HG03520 (cell line): ENCODE measurements around the gene OTC.

ENCODE experiments used
- ATAC-seq: cut with Tn5 transposase; IDR thresholded peaks from one replicate; pipeline ENCODE4 v1.9.1; 2021; ENCODE audit warnings: mild to moderate bottlenecking, moderate library complexity; ENCODE audit not compliant: unreplicated experiment

The OTC gene

DNA sequence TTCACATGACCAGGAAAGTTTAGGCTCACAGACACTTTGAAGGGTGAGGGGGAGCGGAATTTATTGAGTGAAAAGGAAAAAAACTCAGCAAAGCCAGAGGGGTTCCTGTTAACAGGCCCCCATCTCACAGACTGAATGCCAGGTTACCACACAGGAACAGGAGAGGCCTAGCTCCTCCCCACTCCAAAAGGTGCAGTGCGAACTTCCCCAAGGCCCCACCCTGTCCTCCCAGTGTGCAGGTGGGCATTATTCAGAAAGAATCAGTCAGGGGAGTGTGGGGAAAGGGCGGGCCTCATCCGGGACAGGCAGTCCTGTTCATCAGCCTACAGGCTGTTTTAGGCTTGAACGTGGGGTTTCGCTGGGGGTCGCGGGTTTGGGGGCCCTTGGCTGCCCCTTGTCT lies 4.0 kb downstream of the OTC start:
- no peak for ATAC-seq

DNA sequence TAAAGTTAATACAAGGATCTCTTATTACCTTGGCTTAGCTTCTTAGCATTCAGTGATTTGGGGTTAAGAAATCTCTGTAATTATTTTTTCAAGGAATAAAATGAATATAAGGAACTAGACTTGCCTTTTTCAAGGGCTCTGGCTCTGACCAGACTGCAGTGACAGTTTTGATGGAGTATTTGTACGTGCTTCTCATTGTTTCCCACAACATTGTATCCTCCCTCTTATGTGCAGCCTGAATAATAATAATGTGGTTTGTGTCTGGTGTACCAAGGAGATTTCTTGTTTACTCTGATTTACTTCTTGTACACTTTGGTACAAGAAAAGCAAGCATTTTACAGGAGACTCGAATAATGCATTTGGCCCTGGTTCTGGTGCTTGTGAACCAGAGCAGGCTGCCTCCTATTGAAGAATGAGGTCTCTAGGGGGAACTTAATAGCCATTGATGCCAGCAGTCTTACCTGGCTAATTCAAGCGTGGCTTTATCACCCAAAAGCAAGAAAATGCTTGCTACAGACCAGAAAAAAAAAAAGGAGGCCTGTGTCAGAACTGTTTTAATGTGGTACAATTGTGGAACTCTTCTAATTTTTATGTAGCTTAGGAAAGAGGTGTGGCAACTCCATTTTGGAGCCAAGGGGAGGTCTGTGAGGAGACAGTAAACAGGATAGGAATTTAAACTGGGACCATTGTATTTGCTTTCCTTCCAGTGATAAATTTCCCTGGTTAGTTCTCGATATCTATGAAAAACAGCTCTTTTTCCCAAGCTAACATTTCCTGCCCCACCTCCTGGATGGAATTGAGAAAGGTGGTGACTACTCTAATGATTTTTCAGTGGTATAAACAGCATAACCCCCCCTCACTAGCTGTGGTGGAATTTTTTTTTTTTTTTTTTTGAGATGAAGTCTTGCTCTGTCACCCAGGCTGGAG lies 5.6 kb downstream of the OTC start:
- ATAC-seq = no peak

DNA sequence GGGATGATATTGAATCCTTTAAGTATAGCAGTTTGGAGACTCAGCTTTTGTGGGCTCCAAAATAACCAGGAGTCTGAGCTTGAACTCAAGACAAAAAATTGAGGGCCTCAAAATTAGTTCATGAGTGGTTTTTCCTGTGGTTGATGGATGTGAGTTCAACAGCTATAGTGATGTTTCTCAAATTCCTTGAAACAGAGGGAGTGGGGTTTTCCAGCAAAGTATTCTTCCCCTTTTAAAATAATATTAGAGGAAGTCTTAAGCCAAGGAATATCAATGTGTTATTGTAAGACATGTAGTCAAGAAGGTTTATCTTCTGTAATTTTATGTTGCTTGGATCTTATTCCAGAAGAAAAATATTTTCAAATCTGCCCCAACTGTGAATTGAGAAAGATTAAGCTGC lies 10.6 kb downstream of the OTC start:
- ATAC-seq = no peak

GRCh38 chrX:38365954-38366353 lies 13.6 kb downstream of the OTC start:
- ATAC-seq = no peak

GRCh38 chrX:38368774-38369173 lies 16.4 kb downstream of the OTC start:
- ATAC-seq = no peak

GRCh38 chrX:38371641-38372040 lies 19.2 kb downstream of the OTC start:
- ATAC-seq = no peak

DNA sequence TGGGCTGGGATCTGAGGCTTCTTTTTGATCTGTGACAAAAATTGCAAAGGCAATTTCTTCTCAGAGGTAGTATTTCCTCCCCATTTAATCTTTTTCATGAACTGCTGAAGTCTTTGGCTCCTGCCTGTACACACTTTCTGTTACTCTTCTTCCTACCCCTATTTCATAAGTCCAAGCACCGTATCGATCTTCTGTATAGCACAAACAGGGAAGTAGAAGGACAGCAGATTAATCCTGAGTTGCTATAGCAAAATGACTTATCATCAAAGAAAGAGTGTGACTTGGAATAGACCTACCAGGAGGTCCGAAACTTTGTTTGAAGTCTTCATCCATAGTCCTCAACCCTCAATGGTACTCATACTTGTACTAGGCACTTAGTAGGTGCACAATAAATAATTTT lies 22.0 kb downstream of the OTC start:
- no peak for ATAC-seq

GRCh38 chrX:38375891-38376290 lies 23.5 kb downstream of the OTC start:
- no peak for ATAC-seq

- no peak for ATAC-seq
These were observed 24.3 kb downstream of the OTC start for GRCh38 chrX:38376747-38377146.

DNA sequence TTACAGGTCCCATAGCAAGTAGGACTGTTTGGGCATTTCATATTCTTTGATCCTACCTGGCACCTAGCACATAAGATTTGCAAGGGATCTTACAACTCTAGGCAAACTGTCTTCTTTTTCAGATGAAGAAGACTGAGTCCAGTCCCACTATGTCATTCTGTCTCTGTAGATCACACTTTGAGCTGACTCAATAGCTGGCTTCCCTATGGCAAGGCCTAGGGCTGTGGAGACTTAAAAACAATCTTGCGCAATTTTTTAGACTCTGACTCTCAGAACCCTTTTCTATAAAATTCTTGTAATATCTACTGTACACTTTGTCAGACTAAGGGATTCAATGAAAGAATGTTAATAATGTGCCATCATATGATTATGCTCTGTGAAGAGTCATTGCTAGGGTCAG lies 26.7 kb downstream of the OTC start:
- ATAC-seq = no peak

- no peak for ATAC-seq
These were observed 30.3 kb downstream of the OTC start for GRCh38 chrX:38382663-38383062.

DNA sequence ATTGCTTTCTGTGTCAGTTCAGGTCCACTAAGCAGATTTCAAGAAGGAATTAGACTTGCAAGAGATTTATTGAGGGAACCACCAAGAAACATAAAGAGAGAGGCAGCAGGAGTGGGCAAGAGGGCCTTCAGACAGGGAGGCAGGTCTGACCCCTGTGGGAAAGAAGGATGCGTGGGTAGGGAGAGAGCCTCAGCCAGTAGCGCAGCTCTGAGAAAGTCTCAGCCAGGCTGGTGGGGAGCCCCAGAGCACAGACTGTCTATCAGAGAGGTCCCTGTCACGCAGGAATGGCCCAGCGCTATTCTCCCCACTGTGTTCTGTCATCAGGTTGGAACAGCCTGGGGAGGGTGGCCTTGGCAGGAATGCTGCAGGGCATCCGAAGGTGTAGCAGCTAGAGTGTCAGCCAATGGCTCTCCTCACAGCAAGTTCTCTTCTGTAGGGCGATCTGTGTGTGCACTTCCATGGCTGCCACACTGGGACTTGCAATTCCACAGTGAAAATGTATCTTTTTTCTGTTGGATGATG lies 48.0 kb downstream of the OTC start:
- ATAC-seq = no peak

GRCh38 chrX:38402118-38402517 lies 49.7 kb downstream of the OTC start:
- ATAC-seq = no peak

DNA sequence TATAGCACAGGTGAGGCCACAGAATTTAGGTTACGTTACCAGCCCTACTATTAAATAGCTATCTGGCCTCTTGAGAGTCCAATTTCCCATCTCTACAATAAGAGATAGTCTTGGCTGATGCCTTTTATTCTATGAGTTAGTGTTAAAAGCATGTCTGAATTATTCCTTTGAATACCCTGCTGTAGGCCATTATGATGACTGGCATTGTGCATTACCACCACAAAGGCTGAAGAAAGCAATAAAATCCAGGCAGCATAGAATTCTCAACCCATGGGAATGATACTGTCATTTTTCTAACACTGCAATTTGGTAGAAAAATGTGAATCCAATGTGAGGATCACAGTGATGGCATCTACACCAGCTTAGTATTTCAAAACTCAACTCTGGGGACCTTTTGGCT lies 51.4 kb downstream of the OTC start:
- no peak for ATAC-seq

DNA sequence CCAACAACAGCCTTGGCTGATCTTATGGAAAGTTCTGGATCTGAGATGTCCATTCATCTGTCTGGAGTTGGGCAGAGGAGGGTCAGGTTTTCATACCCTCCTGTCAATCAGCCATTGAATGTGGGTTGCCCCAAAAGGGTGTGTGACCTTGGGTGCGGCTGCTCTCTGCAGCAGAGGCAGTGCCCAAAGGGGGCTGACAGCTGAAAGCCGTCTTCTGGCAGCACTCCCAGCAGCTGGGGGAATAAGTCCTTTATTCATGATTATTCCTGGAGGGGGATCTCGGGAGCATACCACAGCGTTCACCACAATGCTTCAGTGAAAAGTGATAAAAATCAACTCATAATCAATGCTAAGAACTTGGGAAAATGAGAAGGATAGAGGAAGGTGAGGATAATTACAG lies 54.7 kb downstream of the OTC start:
- ATAC-seq = no peak

DNA sequence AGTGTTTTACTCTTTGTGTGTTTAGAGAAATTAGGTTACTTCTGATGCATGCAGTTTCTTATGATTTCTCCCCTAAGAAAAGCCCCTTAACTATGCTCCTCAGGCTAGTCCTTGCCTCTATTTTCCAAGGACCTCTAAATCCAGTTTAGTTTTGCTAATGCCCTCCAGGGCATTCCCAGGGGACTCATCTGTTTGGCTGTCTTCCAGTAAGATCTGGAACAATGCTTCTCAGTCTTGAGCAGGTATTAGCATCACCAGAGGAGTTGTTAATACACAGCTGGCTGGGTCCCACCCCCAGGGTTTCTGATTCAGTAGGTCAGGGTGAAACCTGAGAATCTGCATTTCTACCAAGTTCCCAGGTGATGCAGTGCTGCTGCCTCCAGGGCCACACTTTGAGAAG lies 56.9 kb downstream of the OTC start:
- ATAC-seq = no peak

- no peak for ATAC-seq
These were observed 74.4 kb downstream of the OTC start for GRCh38 chrX:38426785-38427184.

- ATAC-seq = no peak
These were observed 79.1 kb downstream of the OTC start for GRCh38 chrX:38431525-38431924.

DNA sequence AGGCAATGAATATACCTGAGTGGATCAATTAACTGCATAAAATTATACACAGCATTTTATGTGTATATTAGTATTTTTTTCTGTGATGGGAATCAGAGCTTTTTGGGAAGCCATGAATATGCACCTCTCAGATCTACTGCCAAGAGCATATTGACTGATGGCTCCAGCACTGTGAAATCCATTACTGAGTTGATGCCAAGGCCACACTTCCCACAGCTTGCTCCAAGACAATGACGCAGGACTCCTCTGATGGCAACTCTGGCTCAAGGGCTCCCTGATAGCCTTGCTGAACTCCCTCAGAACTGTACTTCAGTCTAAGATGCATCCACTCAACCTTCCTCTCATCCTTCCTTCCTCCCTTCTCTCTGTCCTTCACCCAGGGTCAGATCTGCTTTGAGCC lies 82.7 kb downstream of the OTC start:
- no peak for ATAC-seq

DNA sequence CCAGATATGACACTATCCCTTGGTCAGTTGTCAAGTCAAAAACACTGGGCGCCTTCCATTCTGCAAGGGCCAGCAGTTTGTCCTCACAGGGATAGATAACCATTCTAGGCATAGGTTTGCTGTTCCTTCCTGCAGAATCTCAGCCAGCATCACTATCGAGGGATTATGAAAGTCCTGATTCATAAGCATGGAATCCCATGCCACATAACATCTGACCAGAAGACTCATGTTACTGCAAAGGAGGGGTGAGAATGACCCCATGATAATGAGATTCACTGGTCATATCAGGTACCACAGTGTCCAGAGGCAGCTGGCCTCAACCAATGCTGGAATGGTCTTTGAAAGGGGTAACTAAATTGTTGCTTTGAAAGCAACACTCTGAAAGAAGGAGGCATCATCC lies 84.7 kb downstream of the OTC start:
- no peak for ATAC-seq

GRCh38 chrX:38438321-38438720 lies 85.9 kb downstream of the OTC start:
- ATAC-seq = no peak

DNA sequence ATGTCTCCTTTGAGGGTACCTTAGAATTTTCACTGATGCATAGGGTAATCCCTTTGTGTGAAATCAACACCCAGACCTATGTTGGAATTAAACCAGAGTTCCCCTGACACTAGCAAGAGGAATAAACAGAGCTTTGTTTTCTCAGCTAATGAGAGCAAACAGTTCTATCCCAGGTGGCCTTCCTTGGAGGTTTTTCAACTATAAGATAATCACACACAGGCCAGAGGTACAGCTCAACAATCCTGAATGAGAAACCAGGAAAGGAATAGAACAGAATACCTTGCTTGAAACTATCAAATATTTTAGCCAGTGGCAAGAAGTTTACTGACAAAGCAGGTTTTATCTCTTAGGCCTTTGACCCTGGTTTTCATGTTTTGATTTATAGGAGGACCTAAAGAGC lies 100.2 kb downstream of the OTC start:
- ATAC-seq = no peak

GRCh38 chrX:38458071-38458470 lies 105.7 kb downstream of the OTC start:
- no peak for ATAC-seq
